Liver (tissue), 9 donors: ENCODE results near the gene EXOC3. TPM values are rescaled to one million over a fixed set of nuclear protein-coding genes. Genes with fewer than 3 reads are reported as not detected.

ENCODE experiments used
- DNase-seq: peaks from one replicate; pipeline ENCODE4 v3.0.0-alpha.2; 2017; ENCODE audit warnings: low spot score
- H3K27ac ChIP-seq, 2 donors: one replicate each; pipeline ENCODE4 v1.7.0; 2013; ENCODE audit warnings: inconsistent platforms in 2 of 2, low read length in 2 of 2, control low read depth in 1 of 2, low read depth in 1 of 2, mild to moderate bottlenecking in 1 of 2
- H3K27me3 ChIP-seq, 4 donors: one replicate each; pipeline versions ENCODE4 v1.6.1 to v1.7.0; 2013; ENCODE audit warnings: low read length in 3 of 4, inconsistent platforms in 1 of 4, mild to moderate bottlenecking in 1 of 4, moderate library complexity in 1 of 4; ENCODE audit not compliant: control insufficient read depth in 4 of 4, insufficient read depth in 4 of 4
- H3K36me3 ChIP-seq, 4 donors: one replicate each; pipeline versions ENCODE4 v1.6.1 to v1.7.0; 2013; ENCODE audit warnings: low read length in 3 of 4, mild to moderate bottlenecking in 3 of 4, low read depth in 1 of 4, moderate library complexity in 1 of 4; ENCODE audit not compliant: control insufficient read depth in 4 of 4, insufficient read depth in 3 of 4
- H3K4me1 ChIP-seq, 4 donors: one replicate each; pipeline versions ENCODE4 v1.6.1 to v1.7.0; 2013; ENCODE audit warnings: low read length in 3 of 4, mild to moderate bottlenecking in 3 of 4, moderate library complexity in 1 of 4; ENCODE audit not compliant: control insufficient read depth in 4 of 4, insufficient read depth in 4 of 4
- H3K4me3 ChIP-seq, 3 donors: one replicate each; pipeline versions ENCODE4 v1.6.1 to v1.7.0; 2013; ENCODE audit warnings: low read length in 3 of 3, control low read depth in 1 of 3, low read depth in 1 of 3, mild to moderate bottlenecking in 1 of 3
- H3K9ac ChIP-seq, 2 donors: one replicate each; pipeline ENCODE4 v1.7.0; 2013; ENCODE audit warnings: low read length in 2 of 2, mild to moderate bottlenecking in 2 of 2, moderate library complexity in 2 of 2, control low read depth in 1 of 2, low read depth in 1 of 2
- H3K9me3 ChIP-seq, 4 donors: one replicate each; pipeline versions ENCODE4 v1.6.1 to v1.7.0; 2013; ENCODE audit warnings: low read length in 3 of 4; ENCODE audit not compliant: control insufficient read depth in 4 of 4
- ATF3 ChIP-seq: IDR thresholded peaks from 2 replicates; pipeline ENCODE4 v1.6.1; 2016; ENCODE audit warnings: antibody characterized with exemption
- EGR1 ChIP-seq, 2 donors: IDR thresholded peaks; 2 replicates each; pipeline ENCODE4 v1.6.1; 2016 to 2018; ENCODE audit warnings: antibody characterized with exemption in 2 of 2, low read depth in 2 of 2
- FOXA1 ChIP-seq: IDR thresholded peaks from 2 replicates; pipeline ENCODE4 v1.6.1; 2016; ENCODE audit warnings: antibody characterized with exemption
- FOXA2 ChIP-seq: IDR thresholded peaks from 2 replicates; pipeline ENCODE4 v1.6.1; 2016; ENCODE audit warnings: antibody characterized with exemption
- GABPA ChIP-seq, 2 donors: IDR thresholded peaks in 1 of 2; conservative IDR thresholded peaks in 1 of 2; 2 replicates each; pipeline ENCODE4 v1.6.1; 2016; ENCODE audit warnings: antibody characterized with exemption in 2 of 2, mild to moderate bottlenecking in 1 of 2, moderate library complexity in 1 of 2
- HNF4A ChIP-seq, 2 donors: conservative IDR thresholded peaks; 2 replicates each; pipeline ENCODE4 v1.6.1; 2016; ENCODE audit warnings: antibody characterized with exemption in 2 of 2, mild to moderate bottlenecking in 2 of 2
- HNF4G ChIP-seq: IDR thresholded peaks from 2 replicates; pipeline ENCODE4 v1.6.1; 2016; ENCODE audit warnings: antibody characterized with exemption
- JUND ChIP-seq, 2 donors: IDR thresholded peaks; 2 replicates each; pipeline ENCODE4 v1.6.1; 2016; ENCODE audit warnings: antibody characterized with exemption in 2 of 2
- NR2F2 ChIP-seq: IDR thresholded peaks from 2 replicates; pipeline ENCODE4 v1.6.1; 2016; ENCODE audit warnings: antibody characterized with exemption
- RAD21 ChIP-seq, 2 donors: IDR thresholded peaks; 2 replicates each; pipeline ENCODE4 v1.6.1; 2016; ENCODE audit warnings: antibody characterized with exemption in 2 of 2, mild to moderate bottlenecking in 2 of 2
- TAF1 ChIP-seq: conservative IDR thresholded peaks from 2 replicates; pipeline ENCODE4 v1.6.1; 2016; ENCODE audit warnings: antibody characterized with exemption, mild to moderate bottlenecking
- YY1 ChIP-seq: IDR thresholded peaks from 2 replicates; pipeline ENCODE4 v1.6.1; 2016; ENCODE audit warnings: antibody characterized with exemption, mild to moderate bottlenecking
- WGBS: extraction: QIAGEN DNeasy Blood & Tissue Kit; methylation state at CpG from one replicate; pipeline ENCODE4 v1.1.7; 2013; 5-methylcytosine and 5-hydroxymethylcytosine counted together
- polyA plus RNA-seq, 2 donors: library from polyadenylated mRNA; stranded (reverse) in 1 of 2; unstranded in 1 of 2; fragments of 200-250 nt in 1 of 2; fragments of >200 nt in 1 of 2; fragmentation: Nextera tagmentation in 1 of 2; extraction: Ambion mirVana in 1 of 2; gene quantifications; one replicate each; pipeline versions ENCODE4 v1.2.1 to v1.2.3, GENCODE V29; 2013 to 2015
- total RNA-seq, 2 donors: library from RNA; depleted of rRNA; stranded (reverse); fragments of >200 nt; gene quantifications; one replicate each; pipeline ENCODE4 v1.2.3, GENCODE V29; 2014
- TF ChIP-seq, protein P1 (sequence below): fragments of 150-350 bp; IDR thresholded peaks from 2 replicates; pipeline ENCODE4 v1.5.1; 2017; ENCODE audit warnings: improper control_type of control experiment, low read depth, low read length; ENCODE audit not compliant: missing input control
- TF ChIP-seq, protein P2 (sequence below): IDR thresholded peaks from 2 replicates; pipeline ENCODE4 v1.6.1; 2016; ENCODE audit warnings: antibody characterized with exemption
- TF ChIP-seq, protein P3 (sequence below): IDR thresholded peaks from 2 replicates; pipeline ENCODE4 v1.6.1; 2016; ENCODE audit warnings: antibody characterized with exemption, mild to moderate bottlenecking
- donor health status: healthy.
- donor health status: healthy.
- donor health status: healthy.
- donor health status: healthy.
- donor health status: healthy.

The EXOC3 gene
- total and polyA plus RNA-seq, 4 donors = 12.4 to 23.9 (median 18.5) TPM

- 86% methylated on average over 24 of the region's 24 CpGs for WGBS
- no peaks in the 10 kb centered on the region for H3K4me1 ChIP-seq
- H3K27me3 ChIP-seq = peaks cover 0 to 3% (median 0%) of the 10 kb centered on the region in 4 donors
- H3K9me3 ChIP-seq = no peaks in the 10 kb centered on the region
- H3K27ac ChIP-seq = no peak overlapping the region
- no peak overlapping the region for H3K9ac ChIP-seq
- H3K36me3 ChIP-seq = no peaks in the 10 kb centered on the region
- DNase-seq = no peak
- no peak overlapping the region for H3K4me3 ChIP-seq
- TF ChIP-seq, protein P1, sequence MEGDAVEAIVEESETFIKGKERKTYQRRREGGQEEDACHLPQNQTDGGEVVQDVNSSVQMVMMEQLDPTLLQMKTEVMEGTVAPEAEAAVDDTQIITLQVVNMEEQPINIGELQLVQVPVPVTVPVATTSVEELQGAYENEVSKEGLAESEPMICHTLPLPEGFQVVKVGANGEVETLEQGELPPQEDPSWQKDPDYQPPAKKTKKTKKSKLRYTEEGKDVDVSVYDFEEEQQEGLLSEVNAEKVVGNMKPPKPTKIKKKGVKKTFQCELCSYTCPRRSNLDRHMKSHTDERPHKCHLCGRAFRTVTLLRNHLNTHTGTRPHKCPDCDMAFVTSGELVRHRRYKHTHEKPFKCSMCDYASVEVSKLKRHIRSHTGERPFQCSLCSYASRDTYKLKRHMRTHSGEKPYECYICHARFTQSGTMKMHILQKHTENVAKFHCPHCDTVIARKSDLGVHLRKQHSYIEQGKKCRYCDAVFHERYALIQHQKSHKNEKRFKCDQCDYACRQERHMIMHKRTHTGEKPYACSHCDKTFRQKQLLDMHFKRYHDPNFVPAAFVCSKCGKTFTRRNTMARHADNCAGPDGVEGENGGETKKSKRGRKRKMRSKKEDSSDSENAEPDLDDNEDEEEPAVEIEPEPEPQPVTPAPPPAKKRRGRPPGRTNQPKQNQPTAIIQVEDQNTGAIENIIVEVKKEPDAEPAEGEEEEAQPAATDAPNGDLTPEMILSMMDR = no peak
- TF ChIP-seq TAF1 = no peak
- TF ChIP-seq ATF3 = no peak
- TF ChIP-seq JUND (IDR thresholded peaks at IDR 0.05) = no peak
- TF ChIP-seq, protein P2, sequence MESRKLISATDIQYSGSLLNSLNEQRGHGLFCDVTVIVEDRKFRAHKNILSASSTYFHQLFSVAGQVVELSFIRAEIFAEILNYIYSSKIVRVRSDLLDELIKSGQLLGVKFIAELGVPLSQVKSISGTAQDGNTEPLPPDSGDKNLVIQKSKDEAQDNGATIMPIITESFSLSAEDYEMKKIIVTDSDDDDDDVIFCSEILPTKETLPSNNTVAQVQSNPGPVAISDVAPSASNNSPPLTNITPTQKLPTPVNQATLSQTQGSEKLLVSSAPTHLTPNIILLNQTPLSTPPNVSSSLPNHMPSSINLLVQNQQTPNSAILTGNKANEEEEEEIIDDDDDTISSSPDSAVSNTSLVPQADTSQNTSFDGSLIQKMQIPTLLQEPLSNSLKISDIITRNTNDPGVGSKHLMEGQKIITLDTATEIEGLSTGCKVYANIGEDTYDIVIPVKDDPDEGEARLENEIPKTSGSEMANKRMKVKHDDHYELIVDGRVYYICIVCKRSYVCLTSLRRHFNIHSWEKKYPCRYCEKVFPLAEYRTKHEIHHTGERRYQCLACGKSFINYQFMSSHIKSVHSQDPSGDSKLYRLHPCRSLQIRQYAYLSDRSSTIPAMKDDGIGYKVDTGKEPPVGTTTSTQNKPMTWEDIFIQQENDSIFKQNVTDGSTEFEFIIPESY = no peak
- no peak for TF ChIP-seq NR2F2
- no peak for TF ChIP-seq HNF4G
- TF ChIP-seq RAD21 (IDR thresholded peaks at IDR 0.05) = no peak
- TF ChIP-seq GABPA (IDR thresholded peaks at IDR 0.05 in 1 of 2, conservative IDR thresholded peaks at IDR 0.05 in 1 of 2) = no peak
- TF ChIP-seq HNF4A (conservative IDR thresholded peaks at IDR 0.05) = no peak
- TF ChIP-seq, protein P3, sequence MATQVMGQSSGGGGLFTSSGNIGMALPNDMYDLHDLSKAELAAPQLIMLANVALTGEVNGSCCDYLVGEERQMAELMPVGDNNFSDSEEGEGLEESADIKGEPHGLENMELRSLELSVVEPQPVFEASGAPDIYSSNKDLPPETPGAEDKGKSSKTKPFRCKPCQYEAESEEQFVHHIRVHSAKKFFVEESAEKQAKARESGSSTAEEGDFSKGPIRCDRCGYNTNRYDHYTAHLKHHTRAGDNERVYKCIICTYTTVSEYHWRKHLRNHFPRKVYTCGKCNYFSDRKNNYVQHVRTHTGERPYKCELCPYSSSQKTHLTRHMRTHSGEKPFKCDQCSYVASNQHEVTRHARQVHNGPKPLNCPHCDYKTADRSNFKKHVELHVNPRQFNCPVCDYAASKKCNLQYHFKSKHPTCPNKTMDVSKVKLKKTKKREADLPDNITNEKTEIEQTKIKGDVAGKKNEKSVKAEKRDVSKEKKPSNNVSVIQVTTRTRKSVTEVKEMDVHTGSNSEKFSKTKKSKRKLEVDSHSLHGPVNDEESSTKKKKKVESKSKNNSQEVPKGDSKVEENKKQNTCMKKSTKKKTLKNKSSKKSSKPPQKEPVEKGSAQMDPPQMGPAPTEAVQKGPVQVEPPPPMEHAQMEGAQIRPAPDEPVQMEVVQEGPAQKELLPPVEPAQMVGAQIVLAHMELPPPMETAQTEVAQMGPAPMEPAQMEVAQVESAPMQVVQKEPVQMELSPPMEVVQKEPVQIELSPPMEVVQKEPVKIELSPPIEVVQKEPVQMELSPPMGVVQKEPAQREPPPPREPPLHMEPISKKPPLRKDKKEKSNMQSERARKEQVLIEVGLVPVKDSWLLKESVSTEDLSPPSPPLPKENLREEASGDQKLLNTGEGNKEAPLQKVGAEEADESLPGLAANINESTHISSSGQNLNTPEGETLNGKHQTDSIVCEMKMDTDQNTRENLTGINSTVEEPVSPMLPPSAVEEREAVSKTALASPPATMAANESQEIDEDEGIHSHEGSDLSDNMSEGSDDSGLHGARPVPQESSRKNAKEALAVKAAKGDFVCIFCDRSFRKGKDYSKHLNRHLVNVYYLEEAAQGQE = no peak
- no peak for TF ChIP-seq FOXA1
These were observed 26.9 kb upstream of the EXOC3 start for GRCh38 chr5:415928-416635.

DNA sequence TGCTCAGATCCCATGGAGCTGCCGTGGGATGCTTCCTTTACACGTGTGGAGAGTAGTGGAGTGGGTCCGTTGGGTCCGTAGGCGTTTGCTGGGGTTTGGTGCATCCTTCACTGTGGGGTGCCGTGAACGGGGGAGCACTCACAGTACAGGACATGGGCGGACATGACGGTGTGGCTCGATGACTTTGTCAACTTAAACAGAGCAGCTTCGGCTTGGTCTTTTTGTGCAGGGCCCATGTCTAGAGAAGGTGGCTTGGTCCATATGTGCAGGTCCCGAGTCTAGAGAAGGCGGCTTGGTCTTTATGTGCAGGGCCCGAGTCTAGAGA lies 26.4 kb upstream of the EXOC3 start:
- Histone ChIP-seq H3K27ac (no peak overlapping the region), H3K9ac (no peak overlapping the region), H3K36me3 (no peaks in the 10 kb centered on the region), H3K4me3 (no peak overlapping the region), H3K4me1 (no peaks in the 10 kb centered on the region), H3K9me3 (no peaks in the 10 kb centered on the region), H3K27me3 (peaks cover 0 to 3% (median 0%) of the 10 kb centered on the region in 4 donors)
- WGBS = 97% methylated on average over 14 of the region's 14 CpGs
- TF ChIP-seq FOXA1 (no peak), GABPA (IDR thresholded peaks at IDR 0.05 in 1 of 2, conservative IDR thresholded peaks at IDR 0.05 in 1 of 2) (no peak), ATF3 (no peak), YY1 (no peak), RAD21 (IDR thresholded peaks at IDR 0.05) (no peak), EGR1 (IDR thresholded peaks at IDR 0.05; ENCODE audit: low read depth in 2 of 2) (no peak), TAF1 (no peak), HNF4G (no peak), FOXA2 (no peak)
- TF ChIP-seq, protein P2 = no peak
- TF ChIP-seq, protein P3 = no peak
- no peak for DNase-seq
